Hepatocyte (in vitro differentiated cells): ENCODE data around the gene SSBP2.

Experiments
- EZH2 ChIP-seq: fragments of 200-600 bp; sonication (generic); IDR thresholded peaks from 2 replicates; pipeline ENCODE4 v1.6.1; 2016; ENCODE audit warnings: antibody characterized with exemption, mild to moderate bottlenecking, borderline replicate concordance
- TF ChIP-seq, protein P1 (sequence below): fragments of 200-600 bp; sonication (generic); IDR thresholded peaks from 2 replicates; pipeline ENCODE4 v1.5.1; 2016; ENCODE audit warnings: antibody characterized with exemption, mild to moderate bottlenecking; ENCODE audit not compliant: poor library complexity

DNA sequence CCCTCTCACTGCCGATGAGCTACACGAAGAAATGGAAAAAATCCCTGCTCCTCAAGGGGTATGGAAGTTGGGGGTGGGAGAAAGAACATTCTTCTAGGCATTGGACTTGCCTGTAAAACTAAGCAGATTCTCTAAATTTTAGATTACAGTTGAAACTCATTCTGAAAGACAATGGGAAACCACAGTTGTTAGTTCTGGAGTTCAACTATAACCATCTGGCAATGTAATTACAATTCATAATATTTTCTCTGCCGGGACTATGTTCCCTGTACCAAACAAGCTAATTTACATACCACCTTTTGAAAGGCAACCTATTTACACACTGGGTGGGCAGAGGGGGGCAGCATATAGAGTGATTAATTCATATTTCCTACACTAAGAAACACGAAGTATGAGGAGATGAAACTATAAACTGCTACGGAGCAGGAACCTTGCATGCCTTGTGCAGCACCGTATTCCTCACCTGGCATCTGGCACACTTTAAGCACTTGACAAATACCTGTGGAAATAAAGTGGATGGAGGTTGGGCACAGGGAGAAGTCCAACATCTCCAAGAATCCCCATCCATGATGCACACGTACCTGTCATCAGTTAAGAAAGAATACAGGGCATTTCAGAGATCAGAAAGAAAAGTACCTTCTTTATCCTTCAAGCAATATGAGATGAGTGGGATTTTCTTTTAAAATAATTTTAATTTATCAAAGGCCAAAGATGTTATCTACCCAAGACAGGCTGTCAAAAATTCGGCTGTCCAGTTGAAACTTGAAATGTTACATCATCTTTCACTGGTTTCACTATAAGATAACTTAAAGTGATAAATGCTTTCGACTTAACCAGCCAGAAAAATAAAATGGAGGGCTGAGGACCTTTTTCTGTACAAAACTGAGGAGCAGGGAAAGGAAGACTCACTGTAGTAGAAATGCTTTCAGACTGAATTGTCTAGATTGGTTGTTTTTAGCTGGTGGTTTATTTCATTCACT lies 54.2 kb downstream of the SSBP2 start:
- TF ChIP-seq, protein P1, sequence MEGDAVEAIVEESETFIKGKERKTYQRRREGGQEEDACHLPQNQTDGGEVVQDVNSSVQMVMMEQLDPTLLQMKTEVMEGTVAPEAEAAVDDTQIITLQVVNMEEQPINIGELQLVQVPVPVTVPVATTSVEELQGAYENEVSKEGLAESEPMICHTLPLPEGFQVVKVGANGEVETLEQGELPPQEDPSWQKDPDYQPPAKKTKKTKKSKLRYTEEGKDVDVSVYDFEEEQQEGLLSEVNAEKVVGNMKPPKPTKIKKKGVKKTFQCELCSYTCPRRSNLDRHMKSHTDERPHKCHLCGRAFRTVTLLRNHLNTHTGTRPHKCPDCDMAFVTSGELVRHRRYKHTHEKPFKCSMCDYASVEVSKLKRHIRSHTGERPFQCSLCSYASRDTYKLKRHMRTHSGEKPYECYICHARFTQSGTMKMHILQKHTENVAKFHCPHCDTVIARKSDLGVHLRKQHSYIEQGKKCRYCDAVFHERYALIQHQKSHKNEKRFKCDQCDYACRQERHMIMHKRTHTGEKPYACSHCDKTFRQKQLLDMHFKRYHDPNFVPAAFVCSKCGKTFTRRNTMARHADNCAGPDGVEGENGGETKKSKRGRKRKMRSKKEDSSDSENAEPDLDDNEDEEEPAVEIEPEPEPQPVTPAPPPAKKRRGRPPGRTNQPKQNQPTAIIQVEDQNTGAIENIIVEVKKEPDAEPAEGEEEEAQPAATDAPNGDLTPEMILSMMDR, result no peak
- no peak for TF ChIP-seq EZH2
